ENCODE results near the gene JAZF1.

The JAZF1 gene

DNA sequence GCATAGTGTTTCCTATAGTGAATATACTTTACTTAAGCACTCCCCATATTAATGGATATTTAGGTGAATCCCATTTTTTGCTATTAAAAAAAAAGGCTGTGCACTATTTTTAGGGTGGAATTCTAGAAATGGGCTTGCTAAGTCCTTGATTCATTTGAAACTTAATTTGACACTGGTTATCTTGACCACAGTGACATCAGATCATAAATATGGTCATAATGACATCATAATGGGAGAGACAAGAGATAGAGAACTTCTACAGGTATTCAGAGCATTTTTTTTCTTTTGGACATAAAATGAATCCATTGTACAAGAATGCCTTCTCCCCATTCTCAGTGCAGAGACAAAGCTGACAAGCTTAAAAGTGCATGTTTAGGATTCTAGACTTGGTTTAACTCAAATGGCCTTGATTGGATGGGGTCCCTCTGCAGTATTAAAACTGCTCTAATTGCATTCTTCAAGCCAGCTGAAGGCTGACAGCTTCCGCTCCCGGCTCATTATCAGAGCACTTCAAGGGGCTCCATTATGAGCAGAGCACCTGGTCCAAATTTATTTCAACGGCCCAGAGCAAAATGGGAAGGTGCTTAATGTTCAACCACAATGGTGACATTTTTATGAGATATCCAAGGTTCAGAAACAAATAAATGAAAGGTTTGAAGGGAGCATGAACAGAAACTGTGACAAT is 104.8 kb downstream of the JAZF1 start:
- no peak for DNase-seq (ENCODE audit: low read depth)

DNA sequence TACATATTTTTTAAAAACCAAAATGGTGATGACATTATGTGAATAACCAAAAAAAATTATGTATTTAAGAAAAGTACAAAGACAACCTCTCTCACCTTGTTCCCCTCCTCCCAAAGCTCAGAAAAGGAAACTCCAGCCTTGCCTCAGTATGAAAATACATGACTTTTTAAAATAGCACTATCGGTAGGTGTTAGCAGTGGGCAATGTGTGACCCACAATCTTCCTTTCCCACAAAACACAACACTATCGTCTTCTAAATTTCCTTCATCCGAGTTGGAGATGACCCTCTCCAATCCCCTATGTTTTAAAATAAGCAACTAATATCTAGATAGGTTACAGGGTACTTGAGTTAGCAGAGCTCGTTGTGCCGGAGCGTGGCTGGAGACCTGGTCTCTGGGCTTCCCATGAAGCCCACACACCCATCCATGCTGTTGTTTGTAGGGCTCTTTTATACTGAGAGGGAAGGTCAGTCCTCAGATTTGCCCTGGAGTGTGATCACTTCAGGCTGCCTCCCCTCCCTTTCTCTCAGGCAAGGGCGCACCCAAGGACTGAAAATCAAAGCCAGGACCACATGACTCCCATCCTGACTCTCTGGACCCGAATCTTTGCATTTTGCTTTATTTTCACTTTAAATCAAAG is 107.6 kb downstream of the JAZF1 start:
- DNase-seq (ENCODE audit: low read depth) = no peak

DNA sequence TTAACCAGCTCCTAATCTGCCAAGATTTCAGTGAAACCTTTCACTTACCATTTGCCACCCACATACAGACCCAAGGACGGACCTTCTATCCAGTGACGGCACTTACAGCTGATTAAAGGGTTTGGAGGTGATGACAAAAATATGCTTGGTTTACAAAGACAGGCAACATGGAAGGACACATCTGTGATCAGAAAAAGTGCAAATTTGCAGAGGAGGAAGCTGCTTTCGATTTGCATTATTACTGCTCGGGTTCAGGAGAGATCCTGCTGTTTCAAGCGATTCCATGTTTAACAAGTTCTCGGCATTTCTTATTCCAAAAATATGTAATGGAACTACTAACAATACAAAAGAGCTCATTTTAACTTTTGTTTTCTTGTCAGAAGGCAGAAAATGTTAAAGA is 109.0 kb downstream of the JAZF1 start:
- DNase-seq (ENCODE audit: low read depth) = no peak

DNA sequence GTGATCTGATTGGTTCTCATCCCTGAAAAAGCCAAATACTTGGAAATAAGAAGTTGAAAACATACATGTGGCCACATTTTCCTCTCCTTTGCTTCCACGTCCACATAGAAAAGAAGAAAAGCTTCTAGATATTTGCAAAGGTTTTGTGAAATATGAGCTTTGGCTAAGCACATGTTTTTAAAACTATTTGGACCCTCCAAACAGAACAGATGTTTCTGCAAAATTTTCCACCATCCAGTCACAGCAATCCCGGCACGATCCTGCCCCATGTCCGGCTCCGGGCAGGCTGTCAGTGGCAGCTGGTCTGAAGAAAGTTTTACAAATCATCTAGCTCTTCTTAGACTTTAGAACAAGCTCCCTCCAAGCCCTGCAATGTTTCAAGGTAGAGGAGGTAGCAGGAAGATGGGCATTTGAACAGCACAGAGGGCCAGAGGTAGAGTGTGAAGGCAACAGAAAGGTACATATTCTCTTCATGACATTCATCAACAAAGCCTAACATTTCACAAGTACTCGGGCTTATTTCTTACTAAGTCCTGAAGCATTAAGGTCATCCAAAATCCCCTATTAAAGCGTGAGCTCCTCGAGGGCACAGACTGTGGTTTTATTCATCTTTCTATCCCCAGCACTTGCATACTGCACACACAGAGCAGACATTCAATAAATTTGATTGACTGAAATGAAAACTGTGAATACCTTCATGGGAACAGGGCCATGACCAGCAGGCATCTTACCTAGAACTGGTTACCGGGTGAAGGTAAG is 110.1 kb downstream of the JAZF1 start:
- DNase-seq (ENCODE audit: low read depth) = no peak

DNA sequence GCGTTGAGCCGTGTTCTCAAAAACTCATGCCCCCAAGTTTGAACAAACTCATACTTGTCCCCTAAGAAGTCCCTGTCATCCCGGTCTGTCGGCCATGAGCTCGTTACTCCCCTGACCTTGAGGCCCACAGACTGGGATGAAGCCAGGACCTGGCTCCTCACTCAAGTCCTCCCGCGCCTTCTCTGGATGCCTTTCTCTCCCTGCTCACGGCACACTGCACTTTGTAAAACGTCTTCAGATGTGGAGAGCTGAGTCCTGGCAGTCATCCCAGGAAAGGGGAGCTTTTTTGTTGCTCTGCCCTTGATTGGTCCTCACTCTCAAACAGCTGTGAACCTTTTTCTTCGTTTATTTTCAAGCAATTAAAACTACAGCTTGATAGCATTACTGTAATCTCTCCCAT is 110.8 kb downstream of the JAZF1 start:
- DNase-seq (ENCODE audit: low read depth) = no peak

DNA sequence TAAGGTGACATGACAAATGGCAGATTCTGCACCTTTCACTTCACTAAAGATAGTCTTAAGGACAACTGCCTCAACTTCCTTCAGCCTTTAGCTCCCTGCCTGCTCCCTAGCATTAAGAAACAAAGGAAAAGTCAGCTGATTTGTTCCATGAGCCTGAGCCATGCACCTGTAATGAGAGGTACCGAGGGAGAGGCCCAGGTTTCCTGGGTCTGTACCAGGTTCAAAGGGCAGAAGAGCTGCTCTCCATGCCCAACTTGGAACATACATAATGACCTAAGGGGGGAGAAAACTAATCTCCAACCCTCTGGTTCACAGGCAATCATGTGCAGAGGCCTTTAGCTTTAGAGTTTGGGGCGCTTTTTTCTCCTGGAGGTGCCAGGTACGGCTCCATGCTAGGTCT is 111.2 kb downstream of the JAZF1 start:
- DNase-seq (ENCODE audit: low read depth) = no peak

DNA sequence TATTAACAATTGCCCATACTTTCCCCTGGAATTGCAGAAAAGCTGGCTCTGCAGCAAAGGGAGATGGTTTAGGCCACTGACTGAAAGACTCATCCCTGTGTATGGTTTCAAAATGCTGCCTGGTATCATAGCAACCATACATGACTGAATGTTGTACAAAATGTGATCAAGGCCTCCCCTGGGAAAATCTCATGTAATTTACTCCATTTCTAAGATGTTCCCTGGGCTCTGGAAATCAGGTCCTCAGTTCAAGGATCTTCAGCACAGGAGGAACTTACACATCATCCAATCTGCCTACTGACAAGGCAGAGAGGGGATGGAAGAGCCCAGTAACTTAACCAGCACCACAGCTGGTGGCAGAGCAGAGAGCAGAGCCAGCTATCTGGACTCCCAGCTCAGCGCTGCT is 111.8 kb downstream of the JAZF1 start:
- DNase-seq (ENCODE audit: low read depth) = no peak

DNA sequence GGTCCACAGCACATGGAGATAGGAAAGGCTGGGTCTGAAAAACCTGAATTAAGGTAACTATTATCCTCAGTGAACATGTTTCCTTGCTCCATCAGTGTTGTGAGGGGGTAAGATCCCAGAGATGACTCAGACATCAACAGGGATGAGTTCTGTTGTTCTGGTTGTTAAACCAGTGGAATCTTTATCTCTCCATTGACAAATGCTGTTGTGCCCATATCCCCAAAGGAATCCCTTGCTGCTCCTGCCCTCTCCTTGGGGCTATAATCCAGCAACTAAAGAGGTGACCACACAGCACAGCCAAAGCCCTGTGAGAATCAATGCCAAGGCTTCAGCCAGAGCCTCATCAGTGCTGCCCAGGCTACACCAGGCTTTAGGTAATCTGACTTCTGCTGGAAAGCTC is 113.4 kb downstream of the JAZF1 start:
- no peak for DNase-seq (ENCODE audit: low read depth)

DNA sequence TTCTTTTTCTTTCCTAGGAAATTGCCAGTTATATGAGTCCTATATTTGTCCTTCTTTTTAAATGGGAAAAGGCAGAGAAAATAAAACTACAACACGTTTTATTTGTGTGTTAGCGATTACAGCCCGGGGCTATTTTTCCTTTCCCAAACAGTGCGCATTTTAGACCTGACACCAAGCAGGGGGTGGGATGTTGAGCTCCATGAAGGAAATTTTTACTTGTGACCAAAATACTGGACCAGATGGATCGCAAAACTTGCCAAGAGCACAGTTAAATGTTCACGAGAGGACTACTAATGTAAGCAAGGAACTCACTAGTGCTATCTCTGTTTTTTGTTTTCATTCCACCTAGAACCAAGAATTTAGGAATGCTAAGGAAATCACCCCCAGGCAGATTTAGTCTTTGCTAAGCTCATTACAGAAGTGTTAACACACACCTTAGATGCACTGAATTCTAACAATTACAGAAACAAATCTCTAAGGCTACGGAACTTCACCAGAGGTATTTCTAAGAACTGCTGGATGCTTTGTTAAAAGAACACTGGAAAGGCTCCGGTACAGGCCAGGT is 114.8 kb downstream of the JAZF1 start:
- no peak for DNase-seq (ENCODE audit: low read depth)

DNA sequence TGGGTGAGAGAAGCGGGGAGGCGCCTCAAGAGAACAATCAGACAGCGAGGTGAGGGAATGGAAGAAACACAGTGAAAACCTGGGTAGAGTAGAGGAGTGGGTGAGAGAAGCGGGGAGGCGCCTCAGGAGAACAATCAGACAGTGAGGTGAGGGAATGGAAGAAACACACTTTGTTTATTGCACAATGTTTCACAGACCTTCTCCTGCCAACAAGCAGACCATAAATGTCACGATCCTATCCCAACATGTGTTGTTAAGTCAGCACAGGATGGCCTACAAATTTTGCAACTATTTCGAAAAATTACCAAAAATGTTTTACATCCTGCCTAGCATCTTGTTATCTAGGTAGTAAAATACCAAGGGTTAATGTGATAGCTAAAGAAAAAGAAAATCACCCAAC is 115.3 kb downstream of the JAZF1 start:
- DNase-seq (ENCODE audit: low read depth) = no peak

DNA sequence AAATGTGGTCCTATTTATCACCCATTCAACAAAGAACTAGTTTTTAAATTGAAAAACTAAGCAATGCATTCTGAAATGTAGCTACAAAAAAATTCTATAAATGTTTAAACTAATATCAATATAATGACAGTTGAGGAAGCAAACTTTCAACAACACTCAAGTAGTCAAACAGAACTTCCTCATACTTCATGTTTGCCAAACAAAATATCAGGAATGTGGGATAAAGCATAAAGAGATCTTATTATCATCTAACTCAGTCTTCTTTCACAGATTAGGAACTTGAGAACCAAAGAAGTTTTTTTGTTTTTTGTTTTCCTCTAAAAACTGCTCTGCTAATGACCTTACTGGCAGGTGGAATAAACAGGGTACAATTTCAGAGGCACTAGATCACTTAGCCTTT is 116.2 kb downstream of the JAZF1 start:
- no peak for DNase-seq (ENCODE audit: low read depth)

DNA sequence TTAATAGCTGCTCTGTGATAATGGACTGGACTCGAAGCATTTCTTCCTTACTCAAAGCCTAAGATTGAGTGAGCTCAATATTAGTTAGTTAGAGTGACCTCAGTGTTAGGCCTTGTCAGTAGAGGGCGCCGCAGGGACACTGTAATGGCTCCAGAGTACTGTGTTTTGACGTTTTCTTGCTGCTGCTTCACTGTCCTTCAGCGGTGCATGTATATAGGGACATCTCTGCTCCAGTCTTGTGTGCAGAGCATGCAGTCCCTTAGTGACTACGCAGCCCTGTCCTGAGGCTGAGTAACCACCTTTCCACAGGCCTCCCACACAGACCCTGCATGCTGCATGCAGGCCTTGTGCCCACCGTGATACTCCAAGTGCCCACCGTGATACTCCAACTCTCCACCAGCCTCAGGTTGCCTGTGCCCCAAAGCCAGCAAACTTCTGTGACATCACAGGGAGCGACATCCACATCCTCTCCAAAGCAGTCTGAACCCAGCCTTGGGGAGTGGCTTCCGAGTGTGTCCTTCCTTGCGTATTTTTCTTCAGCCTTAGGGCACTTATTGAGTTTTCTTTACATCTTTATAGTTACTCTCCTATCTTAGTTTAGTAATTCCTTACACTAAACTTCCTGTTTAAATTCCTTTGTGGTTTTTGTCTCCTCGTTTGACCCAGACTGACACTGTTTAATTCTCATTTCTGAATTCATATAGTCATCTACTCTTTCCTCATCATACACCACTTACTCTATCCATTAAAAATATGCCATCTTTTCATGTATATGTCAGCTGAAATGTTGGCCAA is 118.2 kb downstream of the JAZF1 start:
- peak; percentile 25 for DNase-seq (ENCODE audit: low read depth)

DNA sequence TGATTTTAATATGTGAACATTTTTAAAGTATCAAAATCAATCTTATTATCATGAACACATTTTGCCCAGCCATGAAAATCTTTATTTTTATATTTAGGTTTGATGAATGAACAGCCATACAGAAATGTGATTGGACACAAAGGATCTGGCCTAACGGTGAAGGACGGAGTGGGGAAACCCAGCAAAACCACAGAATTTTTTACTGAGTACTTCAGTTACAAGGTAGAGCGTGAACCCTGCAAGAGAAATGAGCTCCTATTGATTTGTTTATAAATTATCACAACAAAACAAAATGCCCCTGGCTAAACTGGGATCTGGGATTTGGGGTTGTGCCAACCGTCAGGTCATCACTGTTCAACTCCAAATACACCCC is 118.8 kb downstream of the JAZF1 start:
- DNase-seq (ENCODE audit: low read depth) = no peak

DNA sequence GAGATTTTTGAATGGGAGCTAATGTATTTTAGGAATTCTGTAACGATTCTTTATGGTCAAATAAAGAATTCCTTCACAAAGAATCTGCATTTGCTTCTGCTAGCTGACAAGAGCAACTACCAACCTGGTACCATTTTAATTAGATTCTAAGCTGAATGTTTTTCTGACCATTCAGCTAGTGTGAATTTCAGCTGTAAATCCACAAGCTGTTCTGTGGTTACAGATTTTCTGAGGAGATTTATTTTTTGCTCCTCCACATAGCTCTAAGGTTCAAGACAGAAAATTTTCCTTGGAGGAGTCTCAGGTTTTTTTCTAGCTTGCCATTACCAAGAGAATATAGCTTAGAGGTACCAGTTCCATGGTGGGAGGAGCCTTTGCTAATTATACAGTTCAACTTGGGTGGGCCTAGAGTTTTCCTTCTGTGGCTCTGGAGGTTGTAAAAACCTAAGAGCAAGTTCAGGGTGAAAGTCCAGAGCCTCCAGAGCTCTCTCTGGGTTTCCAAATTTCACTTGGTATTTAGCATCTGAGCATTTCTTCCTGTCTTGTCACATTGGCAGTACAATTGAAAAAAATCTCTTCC is 120.1 kb downstream of the JAZF1 start:
- DNase-seq (ENCODE audit: low read depth) = no peak

DNA sequence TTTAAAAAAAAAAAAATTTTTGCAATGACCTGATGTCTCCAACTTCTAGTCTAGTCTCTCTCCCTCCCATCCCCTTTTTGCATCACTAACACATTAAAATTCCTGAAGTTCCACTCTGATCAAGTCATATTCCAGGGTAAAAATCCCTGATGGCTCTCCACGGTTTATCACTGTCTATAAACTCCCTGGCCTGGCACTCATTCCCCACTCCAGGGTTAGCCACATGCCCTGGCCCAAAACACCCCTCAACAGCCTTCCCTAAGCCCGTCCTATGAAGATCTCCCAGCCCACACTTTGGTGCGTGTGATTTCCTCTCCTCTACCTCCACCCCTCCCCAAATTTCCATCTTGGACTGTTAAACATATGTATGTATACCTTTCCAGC is 125.4 kb downstream of the JAZF1 start:
- DNase-seq (ENCODE audit: low read depth) = no peak

DNA sequence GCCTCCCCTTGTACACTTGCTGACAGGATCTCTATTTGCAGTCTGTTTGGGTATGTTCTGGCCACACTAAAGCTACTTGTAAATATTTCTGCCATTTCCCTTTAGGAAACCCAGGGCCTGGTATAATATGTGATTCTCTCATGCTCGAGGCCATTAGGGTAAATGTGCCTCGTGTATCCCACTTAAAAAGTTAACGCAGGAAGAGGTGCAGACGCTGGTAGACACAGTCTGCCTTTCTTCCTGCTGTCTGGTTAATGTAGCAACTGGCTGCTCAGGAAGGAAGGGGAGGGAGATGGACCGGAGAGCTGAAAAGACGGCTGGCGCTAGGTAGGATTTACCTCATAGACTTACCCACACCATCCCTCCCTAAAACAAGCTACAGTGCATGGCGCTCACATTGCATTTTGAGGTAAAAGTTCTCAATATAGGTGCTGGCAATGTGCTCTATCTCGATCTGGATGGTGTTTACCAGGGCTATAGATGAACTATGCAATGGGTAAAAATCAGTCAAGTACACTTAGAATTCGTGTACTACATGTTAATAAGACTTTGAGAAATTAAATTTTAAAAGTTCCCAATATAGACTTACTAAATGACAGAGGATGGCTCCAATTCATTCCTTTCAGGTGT is 125.9 kb downstream of the JAZF1 start:
- no peak for DNase-seq (ENCODE audit: low read depth)

DNA sequence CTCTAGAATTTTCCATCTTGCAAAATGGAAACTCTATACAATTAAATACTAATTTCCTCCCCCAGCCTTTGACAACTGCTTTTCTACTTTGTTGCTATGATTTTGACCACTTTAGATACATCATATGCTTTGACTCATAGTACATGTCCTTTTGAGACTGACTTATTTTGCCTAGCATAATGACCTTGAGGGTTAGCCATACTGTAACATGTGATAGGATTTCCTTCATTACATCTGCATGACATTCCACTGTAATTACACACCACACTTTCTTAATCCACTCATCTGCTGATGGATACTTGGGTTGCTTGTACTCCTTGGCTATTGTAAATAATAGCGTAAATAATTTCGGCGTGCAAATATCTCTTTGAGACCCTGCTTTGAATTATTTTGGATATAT is 127.7 kb downstream of the JAZF1 start:
- DNase-seq (ENCODE audit: low read depth) = no peak

DNA sequence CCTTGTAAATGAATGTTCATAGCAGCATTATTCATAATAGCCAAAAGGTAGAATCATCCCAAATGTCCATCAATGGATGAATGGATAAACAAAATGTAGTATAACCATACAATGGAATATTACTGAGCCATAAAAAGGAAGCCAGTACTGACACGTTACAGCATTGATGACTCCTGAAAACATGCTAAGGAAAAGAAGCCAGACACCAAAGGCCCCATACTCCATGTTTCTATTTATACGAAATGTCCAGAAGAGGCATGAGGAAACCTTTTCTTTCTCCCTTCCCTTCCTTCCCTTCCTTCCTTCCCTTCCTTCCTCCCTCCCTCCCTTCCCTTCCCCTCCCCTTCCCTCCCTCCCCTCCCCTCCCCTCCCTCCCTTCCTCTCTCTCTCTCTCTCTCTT is 131.9 kb downstream of the JAZF1 start:
- DNase-seq (ENCODE audit: low read depth) = no peak

DNA sequence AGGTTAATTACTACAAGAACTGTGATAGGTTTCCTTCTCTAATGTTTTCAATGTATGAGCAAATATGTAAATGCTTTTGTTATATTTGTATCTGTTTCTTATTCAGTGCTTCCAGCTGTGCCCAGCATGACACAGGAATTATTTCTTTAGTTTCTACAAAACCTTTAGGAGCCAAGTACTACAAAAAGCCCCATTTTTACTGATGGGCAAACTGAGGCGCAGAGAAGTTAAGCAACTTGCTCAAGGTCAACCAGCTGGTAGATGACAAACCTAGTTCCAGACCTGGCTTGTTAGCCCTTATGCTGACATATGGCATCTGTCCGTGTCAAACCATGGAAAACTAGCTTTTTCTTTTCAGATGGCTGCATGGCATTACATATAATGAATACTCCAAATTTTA is 134.6 kb downstream of the JAZF1 start:
- DNase-seq (ENCODE audit: low read depth) = no peak

DNA sequence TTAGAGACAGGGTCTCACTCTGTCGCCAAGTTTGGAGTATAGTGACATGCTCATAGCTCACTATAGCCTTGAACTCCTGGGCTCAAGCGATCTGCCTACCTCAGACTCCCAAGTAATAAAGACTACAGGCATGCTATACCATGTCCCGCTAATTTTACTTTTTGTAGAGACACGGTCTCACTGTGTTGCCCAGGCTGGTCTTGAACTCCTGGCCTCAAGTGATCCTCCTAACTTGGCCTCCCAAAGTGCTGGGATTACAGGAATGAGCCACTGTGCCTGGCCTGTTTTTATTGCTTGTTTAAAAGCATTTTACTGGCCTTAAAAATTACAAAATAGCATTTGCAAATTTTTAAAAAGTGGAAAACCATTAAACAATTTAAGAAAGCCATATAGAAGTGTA is 135.0 kb downstream of the JAZF1 start:
- DNase-seq (ENCODE audit: low read depth) = no peak

DNA sequence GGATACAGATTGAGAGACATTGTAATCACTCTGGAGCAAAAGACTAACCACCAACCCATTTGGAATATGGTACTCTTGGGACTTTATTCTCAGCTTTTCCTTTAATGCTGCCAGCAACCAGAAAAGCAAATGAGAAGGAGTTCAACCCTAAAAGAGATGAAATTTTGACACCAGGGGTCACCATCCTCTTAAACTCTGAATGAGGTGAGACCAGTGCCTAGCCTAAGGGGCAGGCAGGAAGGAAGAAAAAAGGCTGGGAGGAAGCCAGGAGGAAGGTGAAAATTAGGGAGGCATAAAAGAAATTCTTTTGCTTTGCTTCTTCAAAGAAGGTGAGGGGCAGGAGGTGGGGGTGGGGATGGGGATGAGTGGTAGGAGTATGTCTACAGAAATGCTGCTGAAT is 135.8 kb downstream of the JAZF1 start:
- DNase-seq (ENCODE audit: low read depth) = no peak

DNA sequence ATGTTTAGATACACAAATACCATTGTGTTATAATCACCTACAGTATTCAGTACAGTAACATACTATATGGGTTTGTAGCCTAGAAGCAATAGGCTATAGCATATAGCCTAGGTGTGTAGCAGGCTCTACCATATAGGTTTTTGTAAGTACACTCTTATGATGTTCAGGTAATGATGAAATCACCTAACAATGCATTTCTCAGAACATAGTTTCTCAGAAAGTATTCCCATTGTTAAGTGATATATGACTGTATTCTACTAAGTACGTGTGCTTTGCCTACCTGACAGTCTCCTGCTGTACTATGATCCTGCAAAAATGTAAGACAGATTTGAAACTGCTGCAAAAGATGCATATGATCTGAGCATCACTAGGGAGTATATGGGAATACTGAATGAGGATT is 137.9 kb downstream of the JAZF1 start:
- DNase-seq (ENCODE audit: low read depth) = no peak

Measured in stimulated activated CD8-positive, alpha-beta memory T cell treated with anti-CD3 and anti-CD28 coated beads, Interleukin-12 subunit alpha, Interleukin-12 subunit beta, amount 100 ng/mL, for 1 hour (primary cell).